DOHH2 (cell line): ENCODE data around the gene TMEM72.

Source experiments
- CTCF ChIP-seq: fragments of 200-600 bp; sonication (generic); IDR thresholded peaks from one replicate; pipeline ENCODE4 v1.5.1; 2014; ENCODE audit warnings: antibody characterized with exemption, mild to moderate bottlenecking, low read depth, low read length; ENCODE audit not compliant: poor library complexity, severe bottlenecking
- EZH2phosphoT487 ChIP-seq: fragments of 200-600 bp; sonication (generic); IDR thresholded peaks from 2 replicates; pipeline ENCODE4 v1.6.1; 2017; ENCODE audit warnings: borderline replicate concordance, mild to moderate bottlenecking, antibody characterized with exemption, low read length, moderate library complexity, mixed read lengths

DNA sequence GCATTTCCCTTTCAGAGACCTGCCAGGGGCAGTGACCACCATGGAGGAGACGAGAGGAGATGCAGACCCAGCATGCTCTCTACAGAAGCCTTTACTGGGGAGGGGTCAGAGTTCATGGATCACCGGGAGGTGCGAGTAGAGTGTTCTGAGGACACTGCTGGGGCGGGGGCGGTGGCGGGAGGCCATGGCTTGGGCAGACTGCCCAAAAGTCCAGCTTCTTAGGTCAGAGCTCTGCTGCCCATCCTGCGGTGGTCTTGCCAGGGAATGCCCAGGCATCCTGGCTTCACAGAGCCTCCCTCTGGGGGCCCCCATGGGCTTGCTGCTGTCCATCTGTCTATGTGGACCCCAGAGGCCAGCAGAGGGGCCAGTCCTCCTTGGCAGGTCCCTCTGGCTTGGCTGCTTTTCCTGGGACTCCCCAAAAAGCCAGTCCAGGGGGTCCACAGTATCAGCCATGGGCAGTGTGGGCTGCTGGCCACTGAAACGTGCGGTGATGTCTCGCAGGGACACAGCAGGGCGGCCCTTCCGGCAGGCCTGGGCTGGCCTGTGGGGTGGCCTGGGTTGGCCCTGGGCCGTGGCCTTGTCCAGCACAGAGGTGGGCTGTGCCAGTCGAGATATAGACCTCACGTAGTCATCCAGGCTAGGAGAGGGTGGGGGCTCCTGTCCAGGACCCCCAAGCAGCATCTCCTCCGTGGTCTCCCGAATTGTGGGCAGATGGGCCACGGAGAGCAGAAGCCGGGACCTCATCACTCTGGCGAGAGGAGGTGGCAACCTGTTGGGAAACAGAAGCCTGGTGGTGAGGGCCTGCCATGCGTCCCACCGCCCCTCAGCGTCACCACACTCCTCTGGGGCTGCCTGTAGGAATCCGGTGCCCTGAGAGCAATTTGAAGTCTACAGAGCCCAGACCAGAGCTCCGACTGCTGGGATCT lies 66.4 kb downstream of the TMEM72 start:
- TF ChIP-seq CTCF (no peak), EZH2phosphoT487 (no peak)
